Epithelial cell of proximal tubule (primary cell): Measurements from ENCODE around the gene GUCY1B1. TPM values are rescaled to one million over a fixed set of nuclear protein-coding genes. Genes with fewer than 3 reads are reported as not detected.

Source experiments
- DNase-seq: peaks from one replicate; pipeline ENCODE4 v3.0.0-alpha.2; 2011; ENCODE audit warnings: low read depth
- H3K4me3 ChIP-seq: 2 replicates; pipeline ENCODE4 v1.5.1; 2011; ENCODE audit warnings: low read depth, mild to moderate bottlenecking, low read length
- CTCF ChIP-seq: conservative IDR thresholded peaks from 2 replicates; pipeline ENCODE4 v1.5.1; 2012; ENCODE audit warnings: low read depth, mild to moderate bottlenecking, low read length
- total RNA-seq: library from RNA; depleted of rRNA; stranded (reverse); fragments of >200 nt; gene quantifications from 2 replicates; pipeline ENCODE4 v1.2.3, GENCODE V29; 2015

GUCY1B1 gene
- total RNA-seq = 2.7 and 5.9 TPM in 2 replicates

- H3K4me3 ChIP-seq = peak within 1 kb of the TSS; percentile 87
- TF ChIP-seq CTCF = peak; percentile 36
- DNase-seq = peak; percentile 67
Measured at GRCh38 chr4:155758481-155759371, at the start of gene GUCY1B1. GUCY1B1 (plus strand) TSS chr4:155759021; CDS start chr4:155759141, 120 bp downstream.

DNA sequence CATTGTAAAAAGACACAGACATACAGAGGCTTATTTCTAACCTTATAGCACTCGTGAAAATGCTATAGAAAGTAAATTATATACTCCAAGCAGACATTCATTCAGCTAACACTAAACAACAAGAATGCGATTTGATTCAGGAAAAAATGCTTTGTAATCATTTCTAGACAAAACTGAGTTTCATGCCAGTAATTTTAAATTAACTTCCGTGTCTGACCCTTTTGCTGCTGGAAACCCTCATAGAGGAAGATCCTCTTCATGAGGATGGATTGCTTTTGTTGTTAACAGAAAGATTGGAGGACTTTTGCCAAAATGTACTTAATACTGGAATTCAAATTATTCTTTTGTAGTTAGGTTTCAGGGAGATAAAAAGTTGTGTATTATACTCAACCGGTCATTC lies 48.9 kb upstream of the GUCY1B1 start:
- no peak for DNase-seq
- H3K4me3 ChIP-seq = no peak overlapping the region
- no peak for TF ChIP-seq CTCF

DNA sequence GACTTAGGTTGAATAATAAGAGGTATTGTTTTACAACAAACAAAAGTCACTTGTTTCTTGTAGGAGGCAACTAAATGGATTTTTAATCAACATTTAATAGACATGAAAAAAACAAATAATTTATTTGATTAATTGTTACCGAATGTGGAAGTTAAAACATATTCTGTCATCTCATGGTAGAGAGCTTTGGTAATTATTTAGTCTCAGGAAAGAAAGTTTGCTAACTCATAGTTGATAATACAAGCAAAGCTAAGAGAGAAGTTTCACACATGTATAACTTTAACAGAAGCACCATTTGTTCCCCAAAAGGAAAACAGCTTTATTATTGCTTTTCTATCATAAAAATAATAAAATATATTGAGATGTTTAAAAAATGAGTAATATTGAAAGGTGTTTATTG lies 47.3 kb upstream of the GUCY1B1 start:
- TF ChIP-seq CTCF = no peak
- H3K4me3 ChIP-seq = no peak overlapping the region
- DNase-seq = no peak

- no peak for TF ChIP-seq CTCF
- no peak for DNase-seq
- H3K4me3 ChIP-seq = no peak overlapping the region
Measured at GRCh38 chr4:155712846-155713245, 46.0 kb upstream of the GUCY1B1 start.

DNA sequence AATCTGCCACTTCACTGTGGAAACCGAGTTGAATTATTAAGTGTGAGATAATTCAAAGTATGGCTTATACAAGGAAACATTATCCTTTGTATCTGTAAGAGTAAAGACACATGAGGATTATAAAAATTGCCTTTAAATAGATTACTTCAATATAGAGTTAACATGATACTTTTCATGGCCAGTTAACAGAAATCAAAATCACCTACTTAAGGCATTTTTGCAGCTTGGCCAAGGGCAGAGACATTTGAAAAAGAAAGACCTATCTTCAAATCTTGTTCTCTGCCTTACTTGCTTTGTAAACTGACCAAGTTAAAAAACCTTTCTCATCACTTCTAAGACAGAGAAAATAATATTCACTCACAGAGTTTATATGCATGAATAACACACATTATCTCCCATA lies 44.9 kb upstream of the GUCY1B1 start:
- H3K4me3 ChIP-seq = no peak overlapping the region
- DNase-seq = no peak
- TF ChIP-seq CTCF = no peak

- DNase-seq = no peak
- no peak for TF ChIP-seq CTCF
- no peak overlapping the region for H3K4me3 ChIP-seq
Measured at GRCh38 chr4:155722336-155722735, 36.5 kb upstream of the GUCY1B1 start.
